HepG2 (cell line): Measurements from ENCODE around the gene VPS26A. TPM values are rescaled to one million over a fixed set of nuclear protein-coding genes. Genes with fewer than 3 reads are reported as not detected.

Experiments used
- ETV6 ChIP-seq: sonication (generic); formaldehyde crosslinking; conservative IDR thresholded peaks from 2 replicates; pipeline ENCODE4 v1.4.0; 2020; ENCODE audit warnings: missing genetic modification reagents
- JARID2 ChIP-seq: sonication (generic); formaldehyde crosslinking; IDR thresholded peaks from 2 replicates; pipeline ENCODE4 v1.8.1; 2023; ENCODE audit warnings: missing genetic modification reagents, inconsistent platforms; ENCODE audit not compliant: insufficient replicate concordance
- MED1 ChIP-seq: sonication (generic); formaldehyde crosslinking; IDR thresholded peaks from 2 replicates; pipeline ENCODE4 v1.4.0; 2020; ENCODE audit warnings: missing genetic modification reagents
- PHF21A ChIP-seq: sonication (generic); formaldehyde crosslinking; IDR thresholded peaks from 2 replicates; pipeline ENCODE4 v1.5.0; 2020; ENCODE audit warnings: mild to moderate bottlenecking, missing genetic modification reagents
- SIN3A ChIP-seq: IDR thresholded peaks from 2 replicates; pipeline ENCODE4 v1.6.1; 2011; ENCODE audit warnings: low read depth, mild to moderate bottlenecking, control low read depth, low read length, borderline replicate concordance
- TAF15 ChIP-seq: fragments of 200-400 bp; formaldehyde crosslinking; IDR thresholded peaks from one replicate; pipeline ENCODE4 v1.6.1; 2018; ENCODE audit warnings: mild to moderate bottlenecking, low read depth, low read length; ENCODE audit not compliant: poor library complexity, severe bottlenecking
- YEATS2 ChIP-seq: sonication (generic); formaldehyde crosslinking; IDR thresholded peaks from 2 replicates; pipeline ENCODE4 v1.4.0; 2020; ENCODE audit warnings: missing genetic modification reagents, borderline replicate concordance
- ZMYM4 ChIP-seq: sonication (generic); formaldehyde crosslinking; IDR thresholded peaks from 2 replicates; pipeline ENCODE4 v1.8.1; 2023; ENCODE audit warnings: mild to moderate bottlenecking, missing genetic modification reagents
- ZNF121 ChIP-seq: sonication (generic); formaldehyde crosslinking; IDR thresholded peaks from 2 replicates; pipeline ENCODE4 v1.5.0; 2020; ENCODE audit warnings: mild to moderate bottlenecking, missing genetic modification reagents
- ZNF224 ChIP-seq: sonication (generic); formaldehyde crosslinking; IDR thresholded peaks from 2 replicates; pipeline ENCODE4 v1.5.0; 2020; ENCODE audit warnings: mild to moderate bottlenecking, missing genetic modification reagents
- ZNF274 ChIP-seq: sonication (generic); formaldehyde crosslinking; IDR thresholded peaks from 2 replicates; pipeline ENCODE4 v1.5.1; 2020; ENCODE audit warnings: mild to moderate bottlenecking, missing genetic modification reagents
- ZNF543 ChIP-seq: sonication (generic); formaldehyde crosslinking; IDR thresholded peaks from 2 replicates; pipeline ENCODE4 v1.4.0; 2020; ENCODE audit warnings: mild to moderate bottlenecking, missing genetic modification reagents
- ZNF747 ChIP-seq: sonication (generic); formaldehyde crosslinking; IDR thresholded peaks from 2 replicates; pipeline ENCODE4 v1.8.1; 2023; ENCODE audit warnings: missing genetic modification reagents, mild to moderate bottlenecking, borderline replicate concordance
- polyA plus RNA-seq, 8 experiments: library from polyadenylated mRNA; depleted of rRNA in 3 of 8; stranded (reverse) in 7 of 8; unstranded in 1 of 8; fragments of >200 nt; fragmentation: Illumina TruSeq in 4 of 8; extraction: Trizol in 4 of 8; gene quantifications; 2 replicates each; pipeline versions ENCODE4 v1.2.1 to v1.2.3, GENCODE V29; 2011 to 2016; ENCODE audit warnings: low read depth in 4 of 8, missing spikeins in 1 of 8, mixed read lengths in 1 of 8; ENCODE audit not compliant: insufficient read depth in 1 of 8
- total RNA-seq, 5 experiments: library from RNA; depleted of rRNA; stranded (reverse); fragments of >200 nt; fragmentation: Illumina TruSeq; extraction: Trizol; gene quantifications; 2 replicates each; pipeline ENCODE4 v1.2.3, GENCODE V29; 2016; ENCODE audit warnings: low read depth in 1 of 5
- TF ChIP-seq, protein P1 (sequence below): sonication (generic); formaldehyde crosslinking; IDR thresholded peaks from 2 replicates; pipeline ENCODE4 v1.4.0; 2020; ENCODE audit warnings: mild to moderate bottlenecking, missing genetic modification reagents
- TF ChIP-seq, protein P2 (sequence below): sonication (generic); formaldehyde crosslinking; IDR thresholded peaks from 2 replicates; pipeline ENCODE4 v1.4.0; 2020; ENCODE audit warnings: missing genetic modification reagents
- TF ChIP-seq, protein P3 (sequence below): sonication (generic); formaldehyde crosslinking; IDR thresholded peaks from 2 replicates; pipeline ENCODE4 v1.8.1; 2023; ENCODE audit warnings: missing genetic modification reagents, inconsistent platforms, borderline replicate concordance
- TF ChIP-seq, protein P4 (sequence below): sonication (generic); formaldehyde crosslinking; conservative IDR thresholded peaks from 2 replicates; pipeline ENCODE4 v1.8.0; 2022; ENCODE audit warnings: mild to moderate bottlenecking, moderate library complexity, missing genetic modification reagents
- TF ChIP-seq, protein P5 (sequence below): sonication (generic); formaldehyde crosslinking; IDR thresholded peaks from 2 replicates; pipeline ENCODE4 v1.8.0; 2022; ENCODE audit warnings: missing genetic modification reagents, mild to moderate bottlenecking, inconsistent platforms, borderline replicate concordance
- TF ChIP-seq, protein P6 (sequence below): IDR thresholded peaks from 2 replicates; pipeline ENCODE4 v1.6.1; 2016; ENCODE audit warnings: missing compliant biosample characterization, missing genetic modification reagents, borderline replicate concordance

Gene VPS26A
- total and polyA plus RNA-seq, 2 of the 13 experiments (the other 11 are each of a cell fraction or from before 2014, with no cell fraction given): 12.9 to 32.6 TPM

DNA sequence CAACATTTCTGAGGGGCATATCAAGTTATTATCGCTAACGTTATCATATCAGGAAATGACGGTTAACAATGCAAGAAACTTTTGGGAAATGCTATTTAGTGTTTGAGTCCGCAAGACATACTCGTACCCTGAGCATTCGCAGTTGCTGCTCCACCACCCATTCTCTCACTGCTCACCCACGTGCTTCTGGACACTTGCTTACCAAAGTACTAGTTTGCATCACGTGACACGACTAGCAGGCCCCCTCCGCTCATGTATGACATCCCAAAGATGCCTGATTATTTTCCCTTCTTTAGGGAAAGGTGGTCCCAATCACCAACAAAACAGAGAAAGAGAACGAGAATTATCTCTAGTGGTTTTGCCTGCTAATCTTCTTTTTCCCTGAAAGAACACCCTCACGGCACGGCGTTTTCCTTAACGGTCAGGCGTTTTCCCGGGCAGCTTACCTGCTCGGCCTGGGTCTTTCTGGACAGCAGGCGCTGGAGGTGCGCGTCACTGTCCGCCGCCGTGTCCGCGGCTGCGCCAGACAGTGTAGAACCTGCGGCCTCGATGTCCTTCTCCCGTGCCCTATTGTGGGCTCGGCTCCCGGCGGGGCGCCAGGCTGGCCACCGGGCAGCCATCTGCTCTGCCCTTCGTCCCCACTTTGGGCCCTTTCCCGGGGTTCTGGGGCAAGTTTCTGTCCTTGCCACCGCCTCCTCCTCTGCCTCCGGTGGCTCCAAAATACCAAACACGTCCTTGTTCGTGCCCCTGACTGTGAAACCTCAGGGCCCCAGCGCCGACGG, 56.0 kb downstream of the VPS26A start, which contains the start of gene SUPV3L1 (continued):
- TF ChIP-seq ZNF121 (CRISPR knock-in tag): no peak
- peak; percentile 98 for TF ChIP-seq SIN3A
- TF ChIP-seq, protein P1, sequence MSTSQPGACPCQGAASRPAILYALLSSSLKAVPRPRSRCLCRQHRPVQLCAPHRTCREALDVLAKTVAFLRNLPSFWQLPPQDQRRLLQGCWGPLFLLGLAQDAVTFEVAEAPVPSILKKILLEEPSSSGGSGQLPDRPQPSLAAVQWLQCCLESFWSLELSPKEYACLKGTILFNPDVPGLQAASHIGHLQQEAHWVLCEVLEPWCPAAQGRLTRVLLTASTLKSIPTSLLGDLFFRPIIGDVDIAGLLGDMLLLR (CRISPR knock-in tag): no peak
- TF ChIP-seq YEATS2 (CRISPR knock-in tag): peak; percentile 98
- TF ChIP-seq, protein P2, sequence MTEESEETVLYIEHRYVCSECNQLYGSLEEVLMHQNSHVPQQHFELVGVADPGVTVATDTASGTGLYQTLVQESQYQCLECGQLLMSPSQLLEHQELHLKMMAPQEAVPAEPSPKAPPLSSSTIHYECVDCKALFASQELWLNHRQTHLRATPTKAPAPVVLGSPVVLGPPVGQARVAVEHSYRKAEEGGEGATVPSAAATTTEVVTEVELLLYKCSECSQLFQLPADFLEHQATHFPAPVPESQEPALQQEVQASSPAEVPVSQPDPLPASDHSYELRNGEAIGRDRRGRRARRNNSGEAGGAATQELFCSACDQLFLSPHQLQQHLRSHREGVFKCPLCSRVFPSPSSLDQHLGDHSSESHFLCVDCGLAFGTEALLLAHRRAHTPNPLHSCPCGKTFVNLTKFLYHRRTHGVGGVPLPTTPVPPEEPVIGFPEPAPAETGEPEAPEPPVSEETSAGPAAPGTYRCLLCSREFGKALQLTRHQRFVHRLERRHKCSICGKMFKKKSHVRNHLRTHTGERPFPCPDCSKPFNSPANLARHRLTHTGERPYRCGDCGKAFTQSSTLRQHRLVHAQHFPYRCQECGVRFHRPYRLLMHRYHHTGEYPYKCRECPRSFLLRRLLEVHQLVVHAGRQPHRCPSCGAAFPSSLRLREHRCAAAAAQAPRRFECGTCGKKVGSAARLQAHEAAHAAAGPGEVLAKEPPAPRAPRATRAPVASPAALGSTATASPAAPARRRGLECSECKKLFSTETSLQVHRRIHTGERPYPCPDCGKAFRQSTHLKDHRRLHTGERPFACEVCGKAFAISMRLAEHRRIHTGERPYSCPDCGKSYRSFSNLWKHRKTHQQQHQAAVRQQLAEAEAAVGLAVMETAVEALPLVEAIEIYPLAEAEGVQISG (CRISPR knock-in tag): peak; percentile 80
- TF ChIP-seq ZMYM4 (CRISPR knock-in tag): 0 out of 2 replicates have a peak, but pooled peaks have one; percentile 54
- no peak for TF ChIP-seq ZNF274 (CRISPR knock-in tag)
- 0 out of 2 replicates have a peak, but pooled peaks have one; percentile 39 for TF ChIP-seq ZNF224 (CRISPR knock-in tag)
- TF ChIP-seq, protein P3, sequence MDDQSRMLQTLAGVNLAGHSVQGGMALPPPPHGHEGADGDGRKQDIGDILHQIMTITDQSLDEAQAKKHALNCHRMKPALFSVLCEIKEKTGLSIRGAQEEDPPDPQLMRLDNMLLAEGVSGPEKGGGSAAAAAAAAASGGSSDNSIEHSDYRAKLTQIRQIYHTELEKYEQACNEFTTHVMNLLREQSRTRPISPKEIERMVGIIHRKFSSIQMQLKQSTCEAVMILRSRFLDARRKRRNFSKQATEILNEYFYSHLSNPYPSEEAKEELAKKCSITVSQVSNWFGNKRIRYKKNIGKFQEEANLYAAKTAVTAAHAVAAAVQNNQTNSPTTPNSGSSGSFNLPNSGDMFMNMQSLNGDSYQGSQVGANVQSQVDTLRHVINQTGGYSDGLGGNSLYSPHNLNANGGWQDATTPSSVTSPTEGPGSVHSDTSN: no peak
- TF ChIP-seq, protein P4, sequence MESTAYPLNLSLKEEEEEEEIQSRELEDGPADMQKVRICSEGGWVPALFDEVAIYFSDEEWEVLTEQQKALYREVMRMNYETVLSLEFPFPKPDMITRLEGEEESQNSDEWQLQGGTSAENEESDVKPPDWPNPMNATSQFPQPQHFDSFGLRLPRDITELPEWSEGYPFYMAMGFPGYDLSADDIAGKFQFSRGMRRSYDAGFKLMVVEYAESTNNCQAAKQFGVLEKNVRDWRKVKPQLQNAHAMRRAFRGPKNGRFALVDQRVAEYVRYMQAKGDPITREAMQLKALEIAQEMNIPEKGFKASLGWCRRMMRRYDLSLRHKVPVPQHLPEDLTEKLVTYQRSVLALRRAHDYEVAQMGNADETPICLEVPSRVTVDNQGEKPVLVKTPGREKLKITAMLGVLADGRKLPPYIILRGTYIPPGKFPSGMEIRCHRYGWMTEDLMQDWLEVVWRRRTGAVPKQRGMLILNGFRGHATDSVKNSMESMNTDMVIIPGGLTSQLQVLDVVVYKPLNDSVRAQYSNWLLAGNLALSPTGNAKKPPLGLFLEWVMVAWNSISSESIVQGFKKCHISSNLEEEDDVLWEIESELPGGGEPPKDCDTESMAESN: peak; percentile 62
- TF ChIP-seq ZNF747: peak; percentile 84; the same call in 1 of the 2 replicates
- TF ChIP-seq JARID2 (CRISPR knock-in tag): no peak
- no peak; the same call in 1 of the 2 replicates for TF ChIP-seq ZNF543 (CRISPR knock-in tag)
- no peak for TF ChIP-seq ETV6 (CRISPR knock-in tag)
- no peak for TF ChIP-seq PHF21A
- TF ChIP-seq, protein P5, sequence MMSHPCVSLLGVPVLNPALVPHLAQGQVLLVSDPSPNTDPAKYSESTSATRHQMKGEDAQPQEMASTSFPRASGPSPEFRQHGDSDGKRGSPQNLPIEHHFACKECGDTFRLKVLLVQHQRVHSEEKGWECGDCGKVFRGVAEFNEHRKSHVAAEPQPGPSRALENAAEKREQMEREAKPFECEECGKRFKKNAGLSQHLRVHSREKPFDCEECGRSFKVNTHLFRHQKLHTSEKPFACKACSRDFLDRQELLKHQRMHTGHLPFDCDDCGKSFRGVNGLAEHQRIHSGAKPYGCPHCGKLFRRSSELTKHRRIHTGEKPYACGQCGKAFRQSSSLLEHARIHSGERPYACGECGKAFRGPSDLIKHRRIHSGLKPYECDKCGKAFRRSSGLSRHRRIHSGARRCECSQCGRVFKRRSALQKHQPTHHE: no peak
- TF ChIP-seq MED1 (CRISPR knock-in tag): no peak
- TF ChIP-seq, protein P6, sequence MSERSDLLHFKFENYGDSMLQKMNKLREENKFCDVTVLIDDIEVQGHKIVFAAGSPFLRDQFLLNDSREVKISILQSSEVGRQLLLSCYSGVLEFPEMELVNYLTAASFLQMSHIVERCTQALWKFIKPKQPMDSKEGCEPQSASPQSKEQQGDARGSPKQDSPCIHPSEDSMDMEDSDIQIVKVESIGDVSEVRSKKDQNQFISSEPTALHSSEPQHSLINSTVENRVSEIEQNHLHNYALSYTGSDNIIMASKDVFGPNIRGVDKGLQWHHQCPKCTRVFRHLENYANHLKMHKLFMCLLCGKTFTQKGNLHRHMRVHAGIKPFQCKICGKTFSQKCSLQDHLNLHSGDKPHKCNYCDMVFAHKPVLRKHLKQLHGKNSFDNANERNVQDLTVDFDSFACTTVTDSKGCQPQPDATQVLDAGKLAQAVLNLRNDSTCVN (CRISPR knock-in tag): no peak
- TF ChIP-seq TAF15: no peak
